Common myeloid progenitor, CD34-positive (primary cell): ENCODE data around the gene CAT.

Experiments used
- CTCF ChIA-PET: fragments of 350-600 bp; sonication (Branson Sonifier 250); formaldehyde crosslinking; loops from one replicate; lab custom pipeline; 2021; ENCODE audit warnings: antibody characterized with exemption; lab: Charles Lee
- POLR2A ChIA-PET: fragments of 350-600 bp; sonication (Branson Sonifier 250); formaldehyde crosslinking; loops from one replicate; lab custom pipeline; 2021; ENCODE audit warnings: antibody characterized with exemption; lab: Charles Lee
- DNase-seq, 3 donors: peaks; one replicate each; pipeline versions ENCODE4 v3.0.0 to v3.0.0-alpha.2; 2013
- H3K27ac ChIP-seq, 2 experiments: 1 replicate in 1 of 2; 2 replicates in 1 of 2; pipeline ENCODE4 v1.7.0; 2013; ENCODE audit warnings: inconsistent platforms in 2 of 2, low read length in 2 of 2, mild to moderate bottlenecking in 2 of 2, low read depth in 1 of 2, moderate library complexity in 1 of 2; ENCODE audit not compliant: severe bottlenecking in 2 of 2, insufficient read depth in 1 of 2, poor library complexity in 1 of 2
- H3K27me3 ChIP-seq, 5 experiments: replicated peaks in 2 of 5; 1 replicate in 3 of 5; 2 replicates in 2 of 5; pipeline versions ENCODE4 v1.6.1 to v1.7.0; 2013; ENCODE audit warnings: low read length in 4 of 5, mild to moderate bottlenecking in 2 of 5, moderate library complexity in 2 of 5, inconsistent platforms in 1 of 5; ENCODE audit not compliant: insufficient read depth in 5 of 5, control insufficient read depth in 4 of 5
- H3K36me3 ChIP-seq, 4 experiments: 1 replicate in 2 of 4; 2 replicates in 2 of 4; pipeline versions ENCODE4 v1.6.1 to v1.7.0; 2013; ENCODE audit warnings: low read length in 3 of 4, control low read depth in 1 of 4, mild to moderate bottlenecking in 1 of 4; ENCODE audit not compliant: control insufficient read depth in 4 of 4, insufficient read depth in 4 of 4
- H3K4me1 ChIP-seq, 4 experiments: 1 replicate in 3 of 4; 2 replicates in 1 of 4; pipeline versions ENCODE4 v1.6.1 to v1.7.1; 2013; ENCODE audit warnings: low read length in 3 of 4, mild to moderate bottlenecking in 3 of 4, control low read depth in 1 of 4, inconsistent platforms in 1 of 4, moderate library complexity in 1 of 4; ENCODE audit not compliant: control insufficient read depth in 4 of 4, insufficient read depth in 4 of 4; ENCODE audit errors: control extremely low read depth in 1 of 4
- H3K4me3 ChIP-seq, 7 experiments: 1 replicate in 4 of 7; 2 replicates in 3 of 7; pipeline versions ENCODE4 v1.5.1 to v1.7.0; 2013; ENCODE audit warnings: mild to moderate bottlenecking in 7 of 7, low read length in 6 of 7, moderate library complexity in 6 of 7, inconsistent platforms in 2 of 7, low read depth in 2 of 7, control low read depth in 1 of 7; ENCODE audit not compliant: insufficient read depth in 4 of 7, control insufficient read depth in 1 of 7; ENCODE audit errors: extremely low read depth in 1 of 7
- H3K9me3 ChIP-seq, 5 experiments: 1 replicate in 4 of 5; 2 replicates in 1 of 5; pipeline versions ENCODE4 v1.6.1 to v1.7.1; 2013; ENCODE audit warnings: low read length in 4 of 5, mild to moderate bottlenecking in 2 of 5, inconsistent platforms in 1 of 5, low read depth in 1 of 5, moderate library complexity in 1 of 5; ENCODE audit not compliant: control insufficient read depth in 4 of 5, insufficient read depth in 2 of 5; ENCODE audit errors: control extremely low read depth in 1 of 5
- WGBS: methylation state at CpG from one replicate; pipeline ENCODE4 v1.1.5; 2013; ENCODE audit not compliant: insufficient coverage; 5-methylcytosine and 5-hydroxymethylcytosine counted together

The CAT gene

DNA sequence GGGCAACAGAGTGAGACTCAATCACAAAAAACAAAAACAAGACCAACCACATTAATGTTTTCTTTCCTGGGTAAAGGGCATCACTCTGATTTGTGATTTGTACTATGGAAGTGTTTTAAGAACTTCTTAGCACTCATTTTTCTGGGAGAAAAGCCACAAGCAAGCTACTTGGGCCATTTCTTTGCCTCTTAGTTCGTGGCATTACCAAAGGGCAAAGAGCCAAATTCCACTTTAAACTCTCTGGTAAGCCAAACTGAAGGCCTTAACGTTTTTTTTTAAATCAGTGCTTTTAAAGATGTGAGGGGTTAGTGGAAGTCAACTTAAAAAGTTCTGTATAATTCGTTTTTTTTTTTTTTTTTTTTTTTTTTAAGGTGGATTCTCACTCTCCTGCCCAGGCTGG, 36.9 kb downstream of the CAT start:
- H3K27ac ChIP-seq: no peak overlapping the region
- ChIA-PET POLR2A (no interaction called here), CTCF (no interaction called here)
- 100% methylated on average over 1 of the region's 3 CpGs for WGBS
- DNase-seq: no peak
- no peak overlapping the region for H3K4me3 ChIP-seq
- H3K36me3 ChIP-seq: peaks cover 8 to 36% (median 16%) of the 10 kb centered on the region in 4 experiments
- no peaks in the 10 kb centered on the region for H3K27me3 ChIP-seq
- H3K9me3 ChIP-seq: no peaks in the 10 kb centered on the region
- no peaks in the 10 kb centered on the region for H3K4me1 ChIP-seq

DNA sequence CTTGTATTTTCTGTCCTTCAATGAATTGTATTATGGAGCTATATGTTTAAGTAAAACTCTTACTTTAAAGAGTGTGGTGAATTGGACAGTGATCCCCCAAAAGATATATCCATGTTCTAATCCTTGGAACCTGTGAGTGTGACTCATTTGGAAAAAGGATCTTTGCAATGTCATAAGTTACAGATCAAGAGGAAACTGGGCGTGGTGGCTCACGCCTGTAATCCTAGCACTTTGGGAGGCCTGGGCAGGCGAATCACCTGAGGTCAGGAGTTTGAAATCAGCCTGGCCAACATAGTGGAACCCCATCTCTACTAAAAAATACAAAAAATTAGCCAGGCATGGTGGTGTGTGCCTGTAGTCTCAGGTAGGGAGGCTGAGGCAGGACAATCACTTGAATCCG, 38.1 kb downstream of the CAT start:
- ChIA-PET CTCF (interaction anchor here (0.9 to 1.1 kb wide), 2 partner anchors 12 to 17 kb away, joined by 3 read pairs; no protein-coding TSS in a partner anchor), POLR2A (no interaction called here)
- Histone ChIP-seq H3K36me3 (peaks cover 0 to 24% (median 7%) of the 10 kb centered on the region in 4 experiments), H3K27ac (no peak overlapping the region), H3K27me3 (no peaks in the 10 kb centered on the region), H3K4me1 (no peaks in the 10 kb centered on the region), H3K4me3 (no peak overlapping the region), H3K9me3 (no peaks in the 10 kb centered on the region)
- WGBS: 94% methylated on average over 3 of the region's 4 CpGs
- DNase-seq: no peak

DNA sequence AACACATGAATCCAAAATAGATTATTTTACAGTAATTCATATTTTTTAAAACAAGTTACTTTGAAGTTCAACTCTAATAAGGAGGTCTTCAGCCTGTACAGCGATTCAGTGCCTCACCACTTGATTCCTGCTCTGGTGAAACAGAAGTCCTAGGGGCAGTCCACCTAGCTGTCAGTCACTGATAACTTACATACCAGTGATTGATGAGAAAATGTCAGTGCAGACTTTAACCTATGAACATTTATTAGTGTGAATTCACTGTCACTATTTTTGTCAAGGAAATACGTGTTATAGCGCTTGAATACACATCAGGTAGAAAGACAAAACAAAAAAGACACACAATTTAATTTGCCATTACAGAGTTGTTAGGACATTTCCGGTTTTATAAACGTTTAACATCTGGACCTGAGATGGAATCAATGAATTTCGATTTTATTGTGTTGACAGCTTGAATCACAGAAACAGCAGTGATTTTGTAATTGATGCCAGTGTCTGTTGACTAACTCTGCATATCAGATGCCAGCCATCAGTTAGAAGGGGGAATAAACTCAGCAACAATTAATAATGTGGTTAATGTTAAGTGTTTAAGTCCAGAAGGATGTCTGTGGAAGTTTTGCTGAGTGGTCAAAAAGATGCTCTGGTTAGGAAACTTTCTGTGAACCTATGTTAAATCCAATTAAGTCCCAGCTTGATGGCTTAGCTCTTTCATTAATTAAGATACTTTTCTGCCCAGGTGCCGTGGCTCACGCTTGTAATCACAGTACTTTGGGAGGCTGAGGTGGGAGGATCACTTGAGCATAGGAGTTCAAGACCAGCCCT, 40.3 kb downstream of the CAT start:
- no peak for DNase-seq
- H3K27me3 ChIP-seq: no peaks in the 10 kb centered on the region
- POLR2A ChIA-PET: no interaction called here
- no peak overlapping the region for H3K27ac ChIP-seq
- 92% methylated on average over 4 of the region's 8 CpGs for WGBS
- H3K4me3 ChIP-seq: no peak overlapping the region
- H3K36me3 ChIP-seq: peaks cover 0 to 6% (median 0%) of the 10 kb centered on the region in 4 experiments
- CTCF ChIA-PET: interaction anchor here (1.1 to 2.5 kb wide), 4 partner anchors 10 to 26 kb away, joined by 3 to 8 read pairs (median 4); no protein-coding TSS in a partner anchor
- no peaks in the 10 kb centered on the region for H3K9me3 ChIP-seq
- H3K4me1 ChIP-seq: no peaks in the 10 kb centered on the region

DNA sequence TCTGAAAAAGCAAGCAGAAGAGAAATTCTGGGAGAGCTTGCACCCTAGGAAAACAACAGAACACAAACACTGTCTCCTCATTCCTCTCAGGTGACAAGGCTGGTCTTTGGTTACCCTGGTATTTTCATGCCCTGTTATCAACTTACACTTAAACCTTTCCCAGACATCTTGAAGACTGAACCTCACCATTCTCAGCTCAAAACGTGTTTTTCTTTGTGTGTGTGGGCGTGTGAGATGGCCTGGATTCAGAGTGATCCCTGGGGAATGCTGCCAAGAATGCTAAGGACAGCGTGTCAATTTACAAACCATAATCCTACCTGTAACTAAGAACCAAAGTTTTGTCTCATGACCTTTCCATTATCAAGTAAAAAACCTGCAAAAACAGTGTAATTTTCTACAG, 41.6 kb downstream of the CAT start:
- WGBS: 89% methylated on average over 3 of the region's 3 CpGs
- Histone ChIP-seq H3K27me3 (no peaks in the 10 kb centered on the region), H3K4me3 (no peak overlapping the region), H3K9me3 (no peaks in the 10 kb centered on the region), H3K36me3 (no peaks in the 10 kb centered on the region), H3K27ac (no peak overlapping the region), H3K4me1 (no peaks in the 10 kb centered on the region)
- ChIA-PET CTCF (interaction anchor here (0.5 to 2.5 kb wide), 6 partner anchors 9 to 1633 kb away, joined by 3 to 8 read pairs (median 4); no protein-coding TSS in a partner anchor), POLR2A (no interaction called here)
- no peak for DNase-seq

GRCh38 chr11:34481307-34481706, 42.6 kb downstream of the CAT start:
- Histone ChIP-seq H3K9me3 (no peaks in the 10 kb centered on the region), H3K4me1 (no peaks in the 10 kb centered on the region), H3K4me3 (no peak overlapping the region), H3K27ac (no peak overlapping the region), H3K27me3 (no peaks in the 10 kb centered on the region), H3K36me3 (no peaks in the 10 kb centered on the region)
- no peak for DNase-seq
- ChIA-PET CTCF (interaction anchor here (0.9 to 2.0 kb wide), 3 partner anchors 11 to 33 kb away, joined by 3 to 6 read pairs (median 5); partner anchors contain the start of gene ELF5), POLR2A (no interaction called here)
- WGBS: 100% methylated on average over 1 of the region's 3 CpGs

DNA sequence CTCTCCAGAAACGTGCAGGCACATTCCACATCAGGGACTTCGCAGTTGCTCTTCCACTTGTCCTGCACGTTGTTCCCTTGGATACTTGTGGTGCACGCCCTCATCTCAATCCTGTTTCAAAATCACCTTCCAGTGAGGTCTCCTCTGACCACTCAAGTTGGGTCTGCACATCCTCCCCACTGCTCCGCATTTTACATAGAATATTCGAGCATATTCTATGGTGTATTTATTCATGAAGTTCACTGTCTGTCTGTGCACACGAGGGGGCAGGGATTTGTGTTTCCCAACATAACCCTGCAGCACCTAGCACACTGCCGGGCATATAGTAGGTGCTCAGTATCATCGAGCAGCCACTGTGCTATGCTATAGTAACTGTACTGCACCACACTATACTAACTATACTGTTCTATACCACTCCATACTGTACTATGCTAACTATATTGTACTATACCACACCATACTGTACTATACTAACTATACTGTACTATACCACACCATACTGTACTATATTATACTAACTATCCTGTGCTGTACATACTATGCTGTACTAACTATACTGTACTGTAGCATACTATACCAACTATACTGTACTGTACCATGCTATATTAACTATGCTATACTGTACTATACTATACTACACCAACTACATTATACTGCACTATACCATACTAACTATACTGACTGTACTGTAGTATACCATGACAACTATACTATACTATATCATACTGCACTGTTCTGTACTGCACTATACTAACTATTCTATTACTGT, 44.6 kb downstream of the CAT start:
- no peaks in the 10 kb centered on the region for H3K9me3 ChIP-seq
- no peaks in the 10 kb centered on the region for H3K27me3 ChIP-seq
- no peaks in the 10 kb centered on the region for H3K4me1 ChIP-seq
- ChIA-PET CTCF (no interaction called here), POLR2A (no interaction called here)
- 97% methylated on average over 9 of the region's 9 CpGs for WGBS
- no peaks in the 10 kb centered on the region for H3K36me3 ChIP-seq
- H3K27ac ChIP-seq: no peak overlapping the region
- no peak overlapping the region for H3K4me3 ChIP-seq
- no peak for DNase-seq

- ChIA-PET CTCF (interaction anchor here (1.3 kb wide), 1 partner anchor 21 kb away, joined by 3 read pairs; no protein-coding TSS in a partner anchor), POLR2A (no interaction called here)
- H3K9me3 ChIP-seq: no peaks in the 10 kb centered on the region
- 94% methylated on average over 2 of the region's 7 CpGs for WGBS
- DNase-seq: no peak
- no peaks in the 10 kb centered on the region for H3K27me3 ChIP-seq
- no peaks in the 10 kb centered on the region for H3K4me1 ChIP-seq
- no peaks in the 10 kb centered on the region for H3K36me3 ChIP-seq
- H3K4me3 ChIP-seq: no peak overlapping the region
- no peak overlapping the region for H3K27ac ChIP-seq
Measured at GRCh38 chr11:34487430-34487829, 48.7 kb downstream of the CAT start.
